Mesendoderm (in vitro differentiated cells): ENCODE measurements around the gene GSG1L.

Source experiments
- DNase-seq: peaks from one replicate; pipeline ENCODE4 v3.0.0; 2013
- H2AK5ac ChIP-seq: 2 replicates; pipeline ENCODE4 v1.6.1; 2013; ENCODE audit warnings: low read length, inconsistent platforms
- H2BK120ac ChIP-seq: 2 replicates; pipeline ENCODE4 v1.6.1; 2013; ENCODE audit warnings: low read depth, mild to moderate bottlenecking, low read length, moderate library complexity, mixed read lengths
- H2BK15ac ChIP-seq: replicated peaks from 2 replicates; pipeline ENCODE4 v1.6.1; 2013; ENCODE audit warnings: low read depth, mild to moderate bottlenecking, moderate library complexity
- H2BK5ac ChIP-seq: 2 replicates; pipeline ENCODE4 v1.6.1; 2013; ENCODE audit warnings: low read length, inconsistent platforms
- H3K18ac ChIP-seq: 2 replicates; pipeline ENCODE4 v1.6.1; 2013; ENCODE audit warnings: mild to moderate bottlenecking, low read length, mixed read lengths
- H3K23ac ChIP-seq: one replicate; pipeline ENCODE4 v1.6.1; 2013; ENCODE audit warnings: low read length
- H3K27ac ChIP-seq: 2 replicates; pipeline ENCODE4 v1.5.1; 2013; ENCODE audit warnings: low read depth, mild to moderate bottlenecking, inconsistent platforms, low read length, moderate library complexity
- H3K27me3 ChIP-seq: 2 replicates; pipeline ENCODE4 v1.6.1; 2013; ENCODE audit warnings: low read length, control low read depth, mild to moderate bottlenecking, inconsistent platforms; ENCODE audit not compliant: insufficient read depth, poor library complexity
- H3K36me3 ChIP-seq: 2 replicates; pipeline ENCODE4 v1.6.1; 2013; ENCODE audit warnings: low read length, inconsistent platforms; ENCODE audit not compliant: control insufficient read depth, insufficient read depth
- H3K4ac ChIP-seq: one replicate; pipeline ENCODE4 v1.6.1; 2013; ENCODE audit warnings: low read depth, mild to moderate bottlenecking, low read length, moderate library complexity
- H3K4me1 ChIP-seq: 2 replicates; pipeline ENCODE4 v1.6.1; 2013; ENCODE audit warnings: low read depth, low read length, inconsistent platforms; ENCODE audit not compliant: control insufficient read depth
- H3K4me2 ChIP-seq: 2 replicates; pipeline ENCODE4 v1.6.1; 2013; ENCODE audit warnings: low read length
- H3K4me3 ChIP-seq: 2 replicates; pipeline ENCODE4 v1.5.1; 2013; ENCODE audit warnings: mild to moderate bottlenecking, low read length
- H3K56ac ChIP-seq: one replicate; pipeline ENCODE4 v1.6.1; 2013; ENCODE audit warnings: low read length
- H3K79me1 ChIP-seq: 2 replicates; pipeline ENCODE4 v1.6.1; 2013; ENCODE audit warnings: low read length, inconsistent platforms
- H3K79me2 ChIP-seq: 2 replicates; pipeline ENCODE4 v1.6.1; 2013; ENCODE audit warnings: mild to moderate bottlenecking, low read length; ENCODE audit not compliant: control insufficient read depth, insufficient read depth
- H3K9ac ChIP-seq: 2 replicates; pipeline ENCODE4 v1.6.1; 2013; ENCODE audit warnings: low read length, inconsistent platforms
- H4K5ac ChIP-seq: one replicate; pipeline ENCODE4 v1.6.1; 2013; ENCODE audit warnings: low read length
- H4K8ac ChIP-seq: one replicate; pipeline ENCODE4 v1.6.1; 2013; ENCODE audit warnings: low read depth, mild to moderate bottlenecking, control low read depth, low read length, moderate library complexity
- WGBS: extraction: QIAGEN DNeasy Blood & Tissue Kit; methylation state at CpG from one replicate; pipeline ENCODE4 v1.1.7; 2013; ENCODE audit warnings: low lambda C conversion rate, missing lambda C conversion rate; ENCODE audit not compliant: insufficient coverage; ENCODE audit errors: extremely low coverage; 5-methylcytosine and 5-hydroxymethylcytosine counted together

Gene GSG1L

DNA sequence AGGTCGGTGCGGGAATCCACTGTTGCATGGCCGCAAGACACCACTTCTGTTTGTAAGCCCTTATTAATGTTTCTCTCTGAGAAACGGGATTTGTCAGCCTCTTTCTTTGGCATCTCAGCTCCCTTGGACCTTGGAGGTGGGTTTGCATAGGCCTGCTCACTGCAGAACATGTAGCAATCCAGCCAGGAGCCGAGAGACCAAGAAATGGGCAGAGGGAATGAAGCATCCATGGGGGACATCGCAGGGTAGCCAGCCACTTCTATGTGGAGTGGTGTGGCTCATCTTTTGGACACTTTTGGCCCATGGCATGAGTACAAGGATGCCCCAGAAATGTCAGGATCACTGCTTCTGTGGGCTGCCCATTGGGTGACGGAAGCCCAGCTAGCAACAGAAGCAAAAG is 79.4 kb downstream of the GSG1L start:
- Histone ChIP-seq H2AK5ac (no peak overlapping the region), H3K23ac (no peak overlapping the region), H3K4me1 (no peaks in the 10 kb centered on the region), H3K27ac (no peak overlapping the region), H4K5ac (no peak overlapping the region), H3K79me1 (no peaks in the 10 kb centered on the region), H3K79me2 (no peaks in the 10 kb centered on the region), H3K4me3 (no peak overlapping the region), H4K8ac (no peak overlapping the region), H2BK5ac (no peak overlapping the region), H3K4me2 (no peak overlapping the region), H3K56ac (no peak overlapping the region), H3K27me3 (no peaks in the 10 kb centered on the region), H3K9ac (no peak overlapping the region), H3K36me3 (no peaks in the 10 kb centered on the region), H3K18ac (no peak overlapping the region), H3K4ac (no peak overlapping the region), H2BK15ac (no peak overlapping the region), H2BK120ac (no peak overlapping the region)
- WGBS, result no CpG with 5 or more reads among the region's 7 CpGs
- no peak for DNase-seq

DNA sequence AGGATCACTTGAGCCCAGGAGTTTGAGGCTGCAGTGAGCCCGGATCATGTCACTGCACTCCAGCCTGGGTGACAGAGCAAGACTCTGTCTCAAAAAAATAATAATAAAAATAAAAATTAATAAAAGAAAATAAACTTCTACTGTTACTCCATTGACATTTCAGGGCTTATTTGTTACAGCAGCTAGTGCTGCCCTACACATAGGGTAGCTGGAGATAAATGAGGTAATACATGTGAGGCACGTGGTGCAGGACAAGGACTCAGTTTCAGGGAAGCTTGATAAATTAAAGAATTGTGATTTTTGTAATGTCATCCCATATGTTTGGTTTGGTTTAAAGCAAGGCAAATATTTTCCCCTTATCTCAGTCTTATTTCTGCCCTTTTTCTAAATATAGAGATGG is 80.3 kb downstream of the GSG1L start:
- no peak overlapping the region for H2AK5ac ChIP-seq
- no peak overlapping the region for H3K4me3 ChIP-seq
- no peak overlapping the region for H4K8ac ChIP-seq
- no peak overlapping the region for H3K56ac ChIP-seq
- no peak overlapping the region for H2BK120ac ChIP-seq
- H3K9ac ChIP-seq, result no peak overlapping the region
- H3K27me3 ChIP-seq, result no peaks in the 10 kb centered on the region
- DNase-seq, result no peak
- no peak overlapping the region for H2BK15ac ChIP-seq
- no peaks in the 10 kb centered on the region for H3K4me1 ChIP-seq
- H3K79me2 ChIP-seq, result no peaks in the 10 kb centered on the region
- no peaks in the 10 kb centered on the region for H3K36me3 ChIP-seq
- no peaks in the 10 kb centered on the region for H3K79me1 ChIP-seq
- no peak overlapping the region for H3K18ac ChIP-seq
- no peak overlapping the region for H2BK5ac ChIP-seq
- no peak overlapping the region for H3K27ac ChIP-seq
- H4K5ac ChIP-seq, result no peak overlapping the region
- H3K4ac ChIP-seq, result no peak overlapping the region
- no CpG with 5 or more reads among the region's 2 CpGs for WGBS
- no peak overlapping the region for H3K4me2 ChIP-seq
- no peak overlapping the region for H3K23ac ChIP-seq

DNA sequence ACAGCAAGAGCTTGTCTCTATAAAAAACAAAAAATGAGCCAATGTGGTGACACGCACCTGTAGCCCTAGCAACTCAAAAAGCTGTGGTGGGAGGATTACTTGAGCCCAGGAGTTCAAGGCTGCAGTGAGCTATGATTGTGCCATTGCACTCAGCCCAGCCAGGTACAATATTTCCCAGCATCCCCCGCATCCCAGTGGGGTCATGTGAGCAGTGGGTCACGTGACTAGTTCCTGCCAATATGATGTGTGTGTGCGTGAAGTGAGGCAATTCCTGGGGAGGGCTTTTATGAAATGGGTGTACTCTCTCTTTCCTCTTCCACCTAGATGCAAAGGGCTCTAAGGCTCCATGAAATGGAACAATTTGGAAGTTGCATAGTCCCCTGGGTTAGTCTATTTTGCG is 81.3 kb downstream of the GSG1L start:
- Histone ChIP-seq H3K79me2 (no peaks in the 10 kb centered on the region), H3K4me3 (no peak overlapping the region), H2BK120ac (no peak overlapping the region), H3K9ac (no peak overlapping the region), H3K27me3 (no peaks in the 10 kb centered on the region), H3K18ac (no peak overlapping the region), H4K8ac (no peak overlapping the region), H2AK5ac (no peak overlapping the region), H3K23ac (no peak overlapping the region), H3K4ac (no peak overlapping the region), H3K56ac (no peak overlapping the region), H3K79me1 (no peaks in the 10 kb centered on the region), H3K36me3 (no peaks in the 10 kb centered on the region), H2BK15ac (no peak overlapping the region), H2BK5ac (no peak overlapping the region), H4K5ac (no peak overlapping the region), H3K27ac (no peak overlapping the region), H3K4me1 (no peaks in the 10 kb centered on the region), H3K4me2 (no peak overlapping the region)
- no peak for DNase-seq
- WGBS, result no CpG with 5 or more reads among the region's 5 CpGs

DNA sequence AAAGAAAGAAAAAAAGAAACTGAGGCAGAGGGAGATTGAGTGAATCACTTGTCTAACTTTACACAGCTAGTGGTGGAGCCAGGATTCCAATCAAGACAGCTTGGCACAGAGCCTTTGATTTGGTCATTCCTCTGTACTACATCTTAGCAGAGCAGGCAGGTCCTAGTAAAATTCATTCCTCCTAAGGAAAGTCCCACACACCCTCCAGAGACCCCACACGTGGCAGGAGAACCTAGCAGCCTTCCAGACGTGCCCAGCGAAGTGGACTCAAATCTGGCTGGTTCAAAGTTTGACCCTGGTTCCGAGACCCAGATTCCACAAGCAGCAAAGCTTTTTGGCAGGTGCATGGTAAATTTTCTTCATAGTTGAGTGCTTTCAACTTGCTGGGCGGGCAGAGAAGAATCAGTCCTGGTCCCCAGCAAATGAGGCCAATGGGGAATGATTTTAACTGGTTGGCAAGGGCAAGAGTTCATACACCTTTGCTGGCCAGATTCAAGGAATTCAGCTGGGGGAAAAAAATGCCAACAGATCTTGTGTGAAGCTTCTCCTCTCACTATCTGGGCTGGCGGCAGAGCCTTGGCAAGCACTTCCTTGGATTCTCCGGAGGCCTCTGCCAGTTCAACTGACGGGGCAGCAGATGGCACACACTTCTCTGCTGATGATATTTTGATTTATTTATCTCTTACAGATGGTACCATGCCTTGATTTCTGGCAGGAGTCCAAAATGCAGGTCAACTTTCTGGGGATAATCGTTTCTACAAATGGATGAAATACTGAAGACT is 82.4 kb downstream of the GSG1L start:
- Histone ChIP-seq H2BK15ac (no peak overlapping the region), H4K8ac (no peak overlapping the region), H2AK5ac (no peak overlapping the region), H3K4me3 (no peak overlapping the region), H2BK120ac (no peak overlapping the region), H4K5ac (no peak overlapping the region), H3K56ac (no peak overlapping the region), H3K79me2 (no peaks in the 10 kb centered on the region), H3K23ac (no peak overlapping the region), H3K27me3 (no peaks in the 10 kb centered on the region), H3K79me1 (no peaks in the 10 kb centered on the region), H3K4ac (no peak overlapping the region), H3K18ac (no peak overlapping the region), H3K4me1 (no peaks in the 10 kb centered on the region), H3K4me2 (no peak overlapping the region), H3K36me3 (no peaks in the 10 kb centered on the region), H3K9ac (no peak overlapping the region), H3K27ac (no peak overlapping the region), H2BK5ac (no peak overlapping the region)
- WGBS, result no CpG with 5 or more reads among the region's 9 CpGs
- no peak for DNase-seq

DNA sequence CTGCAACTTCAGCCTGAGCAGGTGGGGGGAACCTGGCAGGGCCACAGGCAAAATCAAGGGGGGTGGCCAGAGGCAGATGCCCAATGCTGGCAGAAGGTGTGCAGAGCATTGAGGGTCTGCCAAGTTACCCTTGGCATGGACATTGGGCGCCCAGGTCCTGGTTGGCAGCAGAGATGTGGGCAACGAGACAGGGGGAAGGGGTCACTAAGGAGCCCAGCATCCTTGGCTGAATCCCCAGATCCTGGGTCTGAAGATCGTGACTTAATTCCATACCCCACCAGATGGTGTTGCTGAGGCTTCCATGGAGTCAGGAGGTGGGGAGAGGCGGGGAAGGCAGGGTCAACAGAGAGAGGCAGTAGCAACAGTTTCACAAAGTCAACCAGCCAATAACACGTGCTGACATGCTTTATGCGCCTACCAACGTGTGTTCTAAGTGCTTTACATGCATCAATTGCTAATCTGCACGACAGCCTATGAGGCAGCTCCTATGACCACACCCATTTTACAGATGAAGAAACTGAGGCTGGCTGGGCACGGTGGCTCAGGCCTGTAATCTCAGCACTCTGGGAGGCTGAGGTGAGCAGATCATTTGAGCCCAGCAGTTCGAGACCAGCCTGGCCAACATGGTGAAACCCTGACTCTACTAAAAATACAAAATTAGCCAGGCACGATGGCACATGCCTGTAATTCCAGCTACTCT is 83.3 kb downstream of the GSG1L start:
- H3K79me2 ChIP-seq, result no peaks in the 10 kb centered on the region
- H3K4me1 ChIP-seq, result no peaks in the 10 kb centered on the region
- no peaks in the 10 kb centered on the region for H3K27me3 ChIP-seq
- H3K23ac ChIP-seq, result no peak overlapping the region
- H3K27ac ChIP-seq, result no peak overlapping the region
- WGBS, result no CpG with 5 or more reads among the region's 11 CpGs
- H3K9ac ChIP-seq, result no peak overlapping the region
- H3K79me1 ChIP-seq, result no peaks in the 10 kb centered on the region
- H2AK5ac ChIP-seq, result no peak overlapping the region
- no peaks in the 10 kb centered on the region for H3K36me3 ChIP-seq
- no peak overlapping the region for H2BK5ac ChIP-seq
- H3K18ac ChIP-seq, result no peak overlapping the region
- H4K5ac ChIP-seq, result no peak overlapping the region
- no peak overlapping the region for H2BK15ac ChIP-seq
- H3K4me3 ChIP-seq, result no peak overlapping the region
- no peak overlapping the region for H2BK120ac ChIP-seq
- H3K56ac ChIP-seq, result no peak overlapping the region
- H3K4ac ChIP-seq, result no peak overlapping the region
- H3K4me2 ChIP-seq, result no peak overlapping the region
- no peak overlapping the region for H4K8ac ChIP-seq
- peak; percentile 15 for DNase-seq
